Activated CD4-positive, alpha-beta T cell treated with anti-CD3 and anti-CD28 coated beads, Interleukin-2, amount 10 ng/mL, durations not matched to agents 7 days and 5 days (primary cell): ENCODE measurements around the gene F8A2. TPM values are rescaled to one million over a fixed set of nuclear protein-coding genes. Genes with fewer than 3 reads are reported as not detected.

Experiments used
- CTCF ChIA-PET: fragments of 350-600 bp; sonication (Branson Sonifier 250); formaldehyde crosslinking; loops from one replicate; lab custom pipeline; 2021; ENCODE audit warnings: antibody characterized with exemption; lab: Charles Lee
- POLR2A ChIA-PET: fragments of 350-600 bp; sonication (Branson Sonifier 250); formaldehyde crosslinking; loops from one replicate; lab custom pipeline; 2021; ENCODE audit warnings: antibody characterized with exemption; lab: Charles Lee
- DNase-seq: peaks from one replicate; pipeline ENCODE4 v3.0.0-alpha.2; 2020
- H3K27ac Mint-ChIP-seq: one replicate; pipeline ENCODE4 v1.8.0; 2021; ENCODE audit warnings: mild to moderate bottlenecking, moderate library complexity, mixed read lengths
- H3K27me3 Mint-ChIP-seq: one replicate; pipeline ENCODE4 v1.8.0; 2021; ENCODE audit warnings: mixed read lengths
- H3K36me3 Mint-ChIP-seq: one replicate; pipeline ENCODE4 v1.8.0; 2021; ENCODE audit warnings: low read depth, mixed read lengths
- H3K4me1 Mint-ChIP-seq: one replicate; pipeline ENCODE4 v1.8.0; 2021; ENCODE audit warnings: mixed read lengths
- H3K4me3 Mint-ChIP-seq: one replicate; pipeline ENCODE4 v1.8.0; 2021; ENCODE audit warnings: mild to moderate bottlenecking, moderate library complexity, mixed read lengths
- H3K9me3 Mint-ChIP-seq: one replicate; pipeline ENCODE4 v1.8.0; 2021; ENCODE audit warnings: mixed read lengths
- microRNA-seq: library from miRNA; unstranded; fragments of <30 nt; microRNA quantifications from one replicate; pipeline ENCODE4 v1.2.0, GENCODE V29; 2021; ENCODE audit warnings: borderline microRNAs expressed, borderline replicate concordance
- total RNA-seq, 2 experiments: library from RNA; stranded (reverse); gene quantifications; one replicate each; pipeline ENCODE4 v1.2.3, GENCODE V29; 2021

The F8A2 gene
- total RNA-seq, 2 experiments from 2014 or later = not detected

DNA sequence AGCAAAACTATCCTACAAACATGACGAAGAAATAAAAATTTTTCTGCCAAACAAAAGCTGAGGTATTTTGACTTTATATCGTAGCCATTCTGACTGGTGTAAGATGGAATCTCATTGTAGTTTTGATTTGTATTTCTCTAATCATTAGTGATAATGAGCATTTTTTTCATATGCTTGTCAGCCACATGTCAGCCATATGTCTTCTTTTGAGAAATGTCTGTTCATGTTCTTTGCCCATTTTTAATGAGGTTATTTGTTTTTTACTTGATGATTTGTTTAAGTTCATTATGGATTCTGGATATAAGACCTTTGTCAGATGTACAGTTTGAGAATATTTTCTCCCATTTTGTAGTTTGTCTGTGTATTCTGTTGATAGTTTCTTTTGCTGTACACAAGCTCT lies 24.5 kb downstream of the F8A2 start:
- H3K9me3 Mint-ChIP-seq = peaks cover 15% of the 10 kb centered on the region
- no peaks in the 10 kb centered on the region for H3K36me3 Mint-ChIP-seq
- no peak overlapping the region for H3K27ac Mint-ChIP-seq
- no peaks in the 10 kb centered on the region for H3K27me3 Mint-ChIP-seq
- H3K4me3 Mint-ChIP-seq = no peak overlapping the region
- CTCF ChIA-PET = interaction anchor here (0.6 kb wide), 1 partner anchor 312 kb away, joined by 3 read pairs; no protein-coding TSS in a partner anchor
- H3K4me1 Mint-ChIP-seq = no peaks in the 10 kb centered on the region
- POLR2A ChIA-PET = no interaction called here
- no peak for DNase-seq

DNA sequence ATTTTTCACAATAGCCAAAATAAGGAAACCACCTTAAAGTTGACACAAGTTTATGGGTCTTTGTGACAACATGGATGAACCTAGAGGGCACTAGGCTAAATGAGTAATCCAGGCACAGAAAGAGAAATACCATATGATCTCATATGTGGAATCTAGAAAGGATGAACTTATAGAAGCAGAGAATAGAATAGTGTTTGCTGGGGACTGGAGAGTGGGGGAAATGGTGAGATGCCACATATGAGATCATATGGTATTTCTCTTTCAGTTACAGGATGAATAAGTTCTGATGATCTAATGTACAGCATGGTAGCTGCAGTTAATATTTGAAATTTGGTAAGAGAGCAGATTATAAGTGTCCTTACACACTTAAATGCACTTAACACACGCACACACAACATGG lies 35.9 kb downstream of the F8A2 start:
- POLR2A ChIA-PET = no interaction called here
- Mint-ChIP-seq H3K9me3 (no peaks in the 10 kb centered on the region), H3K36me3 (no peaks in the 10 kb centered on the region), H3K4me1 (no peaks in the 10 kb centered on the region), H3K27ac (no peak overlapping the region), H3K4me3 (no peak overlapping the region), H3K27me3 (no peaks in the 10 kb centered on the region)
- DNase-seq = no peak
- CTCF ChIA-PET = no interaction called here

Small RNAs within 50 kb of the gene (microRNA-seq; reads per million reads assigned to microRNA genes)
- not detected for gene MIR1184-2

Other genes starting within 250 kb of the F8A2 start
- 10 to 100 TPM; 56.3 to 62.0 TPM for gene VBP1, start 165.6 kb upstream of the F8A2 start, total RNA-seq
- 1 to 10 TPM; 8.0 to 8.7 TPM for gene RAB39B, start 117.6 kb upstream of the F8A2 start, total RNA-seq
- under 1 TPM; 0.48 to 0.79 TPM for gene CLIC2, start 47.5 kb upstream of the F8A2 start, total RNA-seq
- 10 to 100 TPM; 37.9 to 38.3 TPM for gene F8A3, start 76.5 kb downstream of the F8A2 start, total RNA-seq
- gene SPRY3, start 230.5 kb downstream of the F8A2 start, total RNA-seq = under 1 TPM; 0.47 to 0.50 TPM
- gene TMLHE, start 230.9 kb downstream of the F8A2 start, total RNA-seq = 10 to 100 TPM; 13.1 to 13.9 TPM